Esophagus squamous epithelium (tissue), 4 donors: ENCODE results near the gene TBX4.

Source experiments
- CTCF ChIP-seq, 6 experiments: fragments of 450-650 bp in 4 of 6; fragments of 200-600 bp in 2 of 6; sonication (generic) in 2 of 6; IDR thresholded peaks; one replicate each; pipeline ENCODE4 v1.5.1; 2016 to 2019; ENCODE audit warnings: antibody characterized with exemption in 6 of 6, mild to moderate bottlenecking in 4 of 6, moderate library complexity in 4 of 6
- POLR2A ChIP-seq, 4 donors: fragments of 450-650 bp; IDR thresholded peaks; one replicate each; pipeline ENCODE4 v1.6.1; 2017; ENCODE audit warnings: antibody characterized with exemption in 4 of 4, mild to moderate bottlenecking in 4 of 4, moderate library complexity in 3 of 4

- TF ChIP-seq POLR2A (IDR thresholded peaks at IDR 0.05) (no peak), CTCF (IDR thresholded peaks at IDR 0.05) (no peak)
Observed at GRCh38 chr17:61505846-61506627, 53.8 kb downstream of the TBX4 start.
